HepG2 (cell line): ENCODE data around the gene TC2N.

Experiments used
- MAFG ChIP-seq: sonication (generic); formaldehyde crosslinking; IDR thresholded peaks from 2 replicates; pipeline ENCODE4 v1.5.1; 2020; ENCODE audit warnings: mild to moderate bottlenecking, missing genetic modification reagents
- POLR2A ChIP-seq, 2 experiments: IDR thresholded peaks; 2 replicates each; pipeline ENCODE4 v1.6.1; 2011; ENCODE audit warnings: low read depth in 2 of 2, low read length in 2 of 2, mild to moderate bottlenecking in 1 of 2, moderate library complexity in 1 of 2; ENCODE audit not compliant: insufficient read depth in 1 of 2
- POLR2AphosphoS5 ChIP-seq: IDR thresholded peaks from 2 replicates; pipeline ENCODE4 v1.6.1; 2012; ENCODE audit warnings: low read depth, low read length
- ZFP36 ChIP-seq: fragments of 150-350 bp; IDR thresholded peaks from 2 replicates; pipeline ENCODE4 v1.6.1; 2018; ENCODE audit warnings: borderline replicate concordance, low read length, low read depth; ENCODE audit not compliant: partially characterized antibody
- ZNF335 ChIP-seq: sonication (generic); formaldehyde crosslinking; IDR thresholded peaks from 2 replicates; pipeline ENCODE4 v1.4.0; 2020; ENCODE audit warnings: missing genetic modification reagents
- TF ChIP-seq, protein P1 (sequence below), 2 experiments: IDR thresholded peaks; 2 replicates each; pipeline ENCODE4 v1.6.1; 2011 to 2012; ENCODE audit warnings: low read length in 2 of 2, borderline replicate concordance in 1 of 2, low read depth in 1 of 2, mild to moderate bottlenecking in 1 of 2, moderate library complexity in 1 of 2
- TF ChIP-seq, protein P2 (sequence below): sonication (generic); formaldehyde crosslinking; IDR thresholded peaks from 2 replicates; pipeline ENCODE4 v1.5.1; 2020; ENCODE audit warnings: missing genetic modification reagents, mild to moderate bottlenecking, borderline replicate concordance

DNA sequence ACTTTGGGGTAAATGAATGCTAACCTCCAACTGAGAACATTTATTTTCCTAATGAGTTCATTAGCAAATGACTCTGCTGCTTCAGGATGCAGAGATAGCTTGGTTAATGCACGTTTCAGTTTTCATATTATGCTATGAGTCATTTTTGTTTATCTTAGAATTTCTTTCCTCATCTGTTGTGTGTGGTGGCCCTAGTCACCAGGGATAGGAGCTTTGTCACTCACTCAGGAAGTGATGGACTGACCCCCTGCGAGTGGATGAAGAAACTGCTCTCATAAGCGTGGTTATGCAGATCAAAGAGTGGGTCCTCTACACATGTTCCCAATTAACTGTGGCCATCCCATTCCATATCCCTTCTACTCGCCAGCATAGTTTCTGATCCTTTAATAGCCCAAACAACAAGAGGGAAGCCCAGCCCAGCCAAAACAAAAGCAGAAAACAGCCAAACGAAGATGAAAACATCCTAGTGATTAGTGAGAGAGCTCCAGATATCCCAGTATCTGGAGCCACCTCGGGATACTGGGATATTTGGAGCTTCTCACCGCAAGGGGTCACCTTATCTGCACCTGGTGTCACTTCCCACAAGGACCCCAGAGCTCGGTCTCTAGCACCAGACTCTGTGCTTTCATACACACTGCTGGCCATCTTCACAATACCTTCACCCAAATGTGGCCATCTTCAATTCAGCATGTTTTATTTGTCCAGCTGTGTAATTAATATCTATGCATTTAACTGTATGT, 8.6 kb downstream of the TC2N start:
- no peak for TF ChIP-seq POLR2AphosphoS5
- TF ChIP-seq, protein P1, sequence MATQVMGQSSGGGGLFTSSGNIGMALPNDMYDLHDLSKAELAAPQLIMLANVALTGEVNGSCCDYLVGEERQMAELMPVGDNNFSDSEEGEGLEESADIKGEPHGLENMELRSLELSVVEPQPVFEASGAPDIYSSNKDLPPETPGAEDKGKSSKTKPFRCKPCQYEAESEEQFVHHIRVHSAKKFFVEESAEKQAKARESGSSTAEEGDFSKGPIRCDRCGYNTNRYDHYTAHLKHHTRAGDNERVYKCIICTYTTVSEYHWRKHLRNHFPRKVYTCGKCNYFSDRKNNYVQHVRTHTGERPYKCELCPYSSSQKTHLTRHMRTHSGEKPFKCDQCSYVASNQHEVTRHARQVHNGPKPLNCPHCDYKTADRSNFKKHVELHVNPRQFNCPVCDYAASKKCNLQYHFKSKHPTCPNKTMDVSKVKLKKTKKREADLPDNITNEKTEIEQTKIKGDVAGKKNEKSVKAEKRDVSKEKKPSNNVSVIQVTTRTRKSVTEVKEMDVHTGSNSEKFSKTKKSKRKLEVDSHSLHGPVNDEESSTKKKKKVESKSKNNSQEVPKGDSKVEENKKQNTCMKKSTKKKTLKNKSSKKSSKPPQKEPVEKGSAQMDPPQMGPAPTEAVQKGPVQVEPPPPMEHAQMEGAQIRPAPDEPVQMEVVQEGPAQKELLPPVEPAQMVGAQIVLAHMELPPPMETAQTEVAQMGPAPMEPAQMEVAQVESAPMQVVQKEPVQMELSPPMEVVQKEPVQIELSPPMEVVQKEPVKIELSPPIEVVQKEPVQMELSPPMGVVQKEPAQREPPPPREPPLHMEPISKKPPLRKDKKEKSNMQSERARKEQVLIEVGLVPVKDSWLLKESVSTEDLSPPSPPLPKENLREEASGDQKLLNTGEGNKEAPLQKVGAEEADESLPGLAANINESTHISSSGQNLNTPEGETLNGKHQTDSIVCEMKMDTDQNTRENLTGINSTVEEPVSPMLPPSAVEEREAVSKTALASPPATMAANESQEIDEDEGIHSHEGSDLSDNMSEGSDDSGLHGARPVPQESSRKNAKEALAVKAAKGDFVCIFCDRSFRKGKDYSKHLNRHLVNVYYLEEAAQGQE (IDR thresholded peaks at IDR 0.05; ENCODE audit: borderline replicate concordance in 1 of 2, low read depth in 1 of 2, low read length in 2 of 2), result no peak
- no peak for TF ChIP-seq MAFG (CRISPR knock-in tag)
- TF ChIP-seq ZNF335 (CRISPR knock-in tag), result no peak
- TF ChIP-seq ZFP36, result no peak
- no peak for TF ChIP-seq POLR2A (IDR thresholded peaks at IDR 0.05; ENCODE audit: insufficient read depth in 1 of 2, low read depth in 2 of 2, low read length in 2 of 2)
- TF ChIP-seq, protein P2, sequence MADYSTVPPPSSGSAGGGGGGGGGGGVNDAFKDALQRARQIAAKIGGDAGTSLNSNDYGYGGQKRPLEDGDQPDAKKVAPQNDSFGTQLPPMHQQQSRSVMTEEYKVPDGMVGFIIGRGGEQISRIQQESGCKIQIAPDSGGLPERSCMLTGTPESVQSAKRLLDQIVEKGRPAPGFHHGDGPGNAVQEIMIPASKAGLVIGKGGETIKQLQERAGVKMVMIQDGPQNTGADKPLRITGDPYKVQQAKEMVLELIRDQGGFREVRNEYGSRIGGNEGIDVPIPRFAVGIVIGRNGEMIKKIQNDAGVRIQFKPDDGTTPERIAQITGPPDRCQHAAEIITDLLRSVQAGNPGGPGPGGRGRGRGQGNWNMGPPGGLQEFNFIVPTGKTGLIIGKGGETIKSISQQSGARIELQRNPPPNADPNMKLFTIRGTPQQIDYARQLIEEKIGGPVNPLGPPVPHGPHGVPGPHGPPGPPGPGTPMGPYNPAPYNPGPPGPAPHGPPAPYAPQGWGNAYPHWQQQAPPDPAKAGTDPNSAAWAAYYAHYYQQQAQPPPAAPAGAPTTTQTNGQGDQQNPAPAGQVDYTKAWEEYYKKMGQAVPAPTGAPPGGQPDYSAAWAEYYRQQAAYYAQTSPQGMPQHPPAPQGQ (CRISPR knock-in tag), result no peak
